ENCODE data around the gene RPL4. TPM values are rescaled to one million over a fixed set of nuclear protein-coding genes. Genes with fewer than 3 reads are reported as not detected.

The RPL4 gene
- total RNA-seq, 1 experiment from 2014 or later, result 5,336 TPM

GRCh38 chr15:66482539-66482938 is 22.1 kb downstream of the RPL4 start:
- no peak overlapping the region for H3K4me3 Mint-ChIP-seq (ENCODE audit: unreplicated experiment)
- H3K27ac Mint-ChIP-seq (ENCODE audit: low read depth, unreplicated experiment), result peak overlapping the region; percentile 1
- no peaks in the 10 kb centered on the region for H3K9me3 Mint-ChIP-seq (ENCODE audit: unreplicated experiment)
- H3K27me3 Mint-ChIP-seq (ENCODE audit: insufficient read depth, unreplicated experiment), result no peaks in the 10 kb centered on the region
- TF ChIP-seq CTCF (IDR thresholded peaks at IDR 0.05; ENCODE audit: unreplicated experiment), result no peak
- BruUV-seq (replicated peaks), result no TSS peak
- POLR2A ChIA-PET, result interaction anchor here (1.3 kb wide), 1 partner anchor 9 kb away, joined by 3 read pairs; no protein-coding TSS in a partner anchor
- DNase-seq (ENCODE audit: unreplicated experiment), result no peak
- peaks cover 44% of the 10 kb centered on the region for H3K36me3 Mint-ChIP-seq (ENCODE audit: insufficient read depth, unreplicated experiment)
- CTCF ChIA-PET, result interaction anchor here (1.2 kb wide), 1 partner anchor 16 kb away, joined by 4 read pairs; no protein-coding TSS in a partner anchor
- H3K4me1 Mint-ChIP-seq (ENCODE audit: insufficient read depth, unreplicated experiment), result peaks cover 35% of the 10 kb centered on the region
- intact Hi-C loops (cut with micrococcal nuclease), result no loop called here

GRCh38 chr15:66481107-66481856 is 23.4 kb downstream of the RPL4 start:
- ChIA-PET CTCF (interaction anchor here (0.9 to 1.2 kb wide), 2 partner anchors 17 to 49 kb away, joined by 3 to 4 read pairs; no protein-coding TSS in a partner anchor), POLR2A (interaction anchor here (0.9 to 1.5 kb wide), 3 partner anchors 11 to 22 kb away, joined by 3 to 4 read pairs (median 4); no protein-coding TSS in a partner anchor)
- no TSS peak for BruUV-seq (replicated peaks)
- DNase-seq (ENCODE audit: unreplicated experiment), result no peak
- Mint-ChIP-seq H3K9me3 (ENCODE audit: unreplicated experiment) (no peaks in the 10 kb centered on the region), H3K27ac (ENCODE audit: low read depth, unreplicated experiment) (no peak overlapping the region), H3K4me1 (ENCODE audit: insufficient read depth, unreplicated experiment) (peaks cover 35% of the 10 kb centered on the region), H3K4me3 (ENCODE audit: unreplicated experiment) (no peak overlapping the region), H3K27me3 (ENCODE audit: insufficient read depth, unreplicated experiment) (no peaks in the 10 kb centered on the region), H3K36me3 (ENCODE audit: insufficient read depth, unreplicated experiment) (peaks cover 39% of the 10 kb centered on the region)
- intact Hi-C loops (cut with micrococcal nuclease), result no loop called here
- no peak for TF ChIP-seq CTCF (IDR thresholded peaks at IDR 0.05; ENCODE audit: unreplicated experiment)

DNA sequence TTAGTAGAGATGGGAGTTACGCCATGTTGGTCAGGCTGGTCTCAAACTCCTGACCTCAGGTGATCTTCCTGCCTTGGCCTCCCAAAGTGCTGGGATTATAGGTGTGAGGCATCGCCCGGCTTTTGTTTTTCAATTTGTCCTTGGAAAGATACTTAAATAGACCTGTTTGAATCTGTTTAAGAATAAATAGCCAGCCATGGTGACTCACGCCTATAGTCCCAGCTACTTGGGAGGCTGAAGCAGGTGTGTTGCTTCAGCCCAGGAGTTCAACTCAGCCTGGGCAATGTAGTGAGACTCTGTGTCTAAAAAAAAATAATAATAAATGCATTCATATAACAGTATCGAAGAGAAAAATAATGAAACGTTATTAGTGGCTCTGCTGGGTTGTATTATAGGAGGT is 24.4 kb downstream of the RPL4 start:
- ChIA-PET POLR2A (interaction anchor here (0.9 to 1.5 kb wide), 3 partner anchors 12 to 18 kb away, joined by 3 to 4 read pairs (median 4); no protein-coding TSS in a partner anchor), CTCF (no interaction called here)
- no peak overlapping the region for H3K4me3 Mint-ChIP-seq (ENCODE audit: unreplicated experiment)
- H3K4me1 Mint-ChIP-seq (ENCODE audit: insufficient read depth, unreplicated experiment), result peaks cover 35% of the 10 kb centered on the region
- DNase-seq (ENCODE audit: unreplicated experiment), result no peak
- no peak overlapping the region for H3K27ac Mint-ChIP-seq (ENCODE audit: low read depth, unreplicated experiment)
- no TSS peak for BruUV-seq (replicated peaks)
- H3K36me3 Mint-ChIP-seq (ENCODE audit: insufficient read depth, unreplicated experiment), result peaks cover 30% of the 10 kb centered on the region
- no peak for TF ChIP-seq CTCF (IDR thresholded peaks at IDR 0.05; ENCODE audit: unreplicated experiment)
- no peaks in the 10 kb centered on the region for H3K9me3 Mint-ChIP-seq (ENCODE audit: unreplicated experiment)
- H3K27me3 Mint-ChIP-seq (ENCODE audit: insufficient read depth, unreplicated experiment), result no peaks in the 10 kb centered on the region
- intact Hi-C loops (cut with micrococcal nuclease), result no loop called here

- intact Hi-C loops (cut with micrococcal nuclease), result no loop called here
- POLR2A ChIA-PET, result no interaction called here
- Mint-ChIP-seq H3K27ac (ENCODE audit: low read depth, unreplicated experiment) (peak overlapping the region; percentile 32), H3K4me1 (ENCODE audit: insufficient read depth, unreplicated experiment) (peaks cover 20% of the 10 kb centered on the region), H3K4me3 (ENCODE audit: unreplicated experiment) (no peak overlapping the region), H3K36me3 (ENCODE audit: insufficient read depth, unreplicated experiment) (peaks cover 22% of the 10 kb centered on the region), H3K27me3 (ENCODE audit: insufficient read depth, unreplicated experiment) (no peaks in the 10 kb centered on the region), H3K9me3 (ENCODE audit: unreplicated experiment) (no peaks in the 10 kb centered on the region)
- BruUV-seq (replicated peaks), result no TSS peak
- CTCF ChIA-PET, result no interaction called here
- TF ChIP-seq CTCF (IDR thresholded peaks at IDR 0.05; ENCODE audit: unreplicated experiment), result no peak
- DNase-seq (ENCODE audit: unreplicated experiment), result no peak
These were observed 27.6 kb downstream of the RPL4 start for GRCh38 chr15:66477011-66477410.
